HCT116 (cell line): ENCODE data around the gene ZNF787. TPM values are rescaled to one million over a fixed set of nuclear protein-coding genes. Genes with fewer than 3 reads are reported as not detected.

ENCODE experiments used
- ATAC-seq: fragments of 200-7000 bp; cut with Tn5 transposase; 2 replicates; pipeline ENCODE4 v1.9.1; 2020; ENCODE audit warnings: mild to moderate bottlenecking, moderate library complexity
- BruUV-seq: library from RNA; stranded (reverse); fragments of 400-500 nt; replicated peaks from 2 replicates; lab custom pipeline; 2021; lab: Mats Ljungman, UMichigan
- CTCF ChIA-PET: fragments of 300-600 bp; sonication (Branson Sonifier 250); formaldehyde crosslinking; loops from one replicate; lab custom pipeline; 2021; ENCODE audit warnings: antibody characterized with exemption; lab: Charles Lee
- POLR2A ChIA-PET: fragments of 300-600, 350-600 bp; sonication (Branson Sonifier 250); formaldehyde crosslinking; loops from one replicate; lab custom pipeline; 2021; ENCODE audit warnings: antibody characterized with exemption; lab: Charles Lee
- RAD21 ChIA-PET, 2 experiments: fragments of 300-600 bp; sonication (Branson Sonifier 250); formaldehyde crosslinking; loops; one replicate each; lab custom pipeline; 2023; ENCODE audit warnings: low total read pairs in 2 of 2; ENCODE audit not compliant: uncharacterized antibody in 2 of 2, unreplicated experiment in 2 of 2, low non-redundant PET in 1 of 2; lab: Charles Lee
- DNase-seq: peaks from one replicate; pipeline ENCODE4 v3.0.0-alpha.2; 2010; ENCODE audit warnings: low read depth, low spot score
- H2AFZ ChIP-seq: fragments of 200-600 bp; shearing (Covaris generic), sonication (generic); 2 replicates; pipeline ENCODE4 v1.6.1; 2017; ENCODE audit warnings: low read depth, mixed run types, mixed read lengths, antibody characterized with exemption, low read length; ENCODE audit not compliant: poor library complexity, severe bottlenecking
- H3K27ac ChIP-seq: 2 replicates; pipeline ENCODE4 v1.5.1; 2012; ENCODE audit warnings: low read depth, low read length
- H3K27me3 ChIP-seq: fragments of 200-600 bp; sonication (generic); 2 replicates; pipeline ENCODE4 v1.6.1; 2016; ENCODE audit warnings: mixed run types, low read length, mixed read lengths; ENCODE audit not compliant: insufficient read depth
- H3K36me3 ChIP-seq, 2 experiments: fragments of 200-500 bp in 1 of 2; fragments of 200-600 bp in 1 of 2; sonication (Bioruptor generic) in 1 of 2; sonication (generic) in 1 of 2; 2 replicates each; pipeline versions ENCODE4 v1.5.1 to v1.6.1; 2014 to 2016; ENCODE audit warnings: low read length in 2 of 2, inconsistent platforms in 1 of 2, mixed read lengths in 1 of 2, mixed run types in 1 of 2; ENCODE audit not compliant: insufficient read depth in 2 of 2, control insufficient read depth in 1 of 2
- H3K4me1 ChIP-seq, 2 experiments: fragments of 200-600 bp in 1 of 2; sonication (generic) in 1 of 2; 2 replicates each; pipeline versions ENCODE4 v1.5.1 to v1.6.1; 2012 to 2017; ENCODE audit warnings: low read length in 2 of 2, inconsistent platforms in 1 of 2, mild to moderate bottlenecking in 1 of 2, mixed read lengths in 1 of 2, mixed run types in 1 of 2, moderate library complexity in 1 of 2; ENCODE audit not compliant: insufficient read depth in 2 of 2, control insufficient read depth in 1 of 2
- H3K4me2 ChIP-seq: fragments of 200-600 bp; sonication (generic); 2 replicates; pipeline ENCODE4 v1.6.1; 2017; ENCODE audit warnings: mixed run types, low read length, mixed read lengths
- H3K4me3 ChIP-seq, 2 experiments: fragments of 200-600 bp in 1 of 2; sonication (generic) in 1 of 2; replicated peaks in 1 of 2; 2 replicates each; pipeline ENCODE4 v1.5.1; 2011 to 2016; ENCODE audit warnings: low read length in 2 of 2, control low read depth in 1 of 2, low read depth in 1 of 2, mild to moderate bottlenecking in 1 of 2, mixed read lengths in 1 of 2, mixed run types in 1 of 2
- H3K79me2 ChIP-seq: fragments of 200-600 bp; sonication (generic); 2 replicates; pipeline ENCODE4 v1.6.1; 2017; ENCODE audit warnings: mild to moderate bottlenecking, mixed run types, low read length, moderate library complexity, mixed read lengths; ENCODE audit not compliant: insufficient read depth
- H3K9ac ChIP-seq: fragments of 200-600 bp; sonication (generic); 2 replicates; pipeline ENCODE4 v1.6.1; 2016; ENCODE audit warnings: low read length, mixed read lengths
- H3K9me2 ChIP-seq: fragments of 200-600 bp; sonication (generic), shearing (Covaris generic); 2 replicates; pipeline ENCODE4 v1.6.1; 2017; ENCODE audit warnings: mixed run types, mild to moderate bottlenecking, moderate library complexity; ENCODE audit not compliant: insufficient read depth
- H3K9me3 ChIP-seq, 2 experiments: fragments of 200-500 bp in 1 of 2; fragments of 200-600 bp in 1 of 2; sonication (Bioruptor generic) in 1 of 2; sonication (generic) in 1 of 2; 2 replicates each; pipeline ENCODE4 v1.6.1; 2014 to 2017; ENCODE audit warnings: low read length in 2 of 2, mixed read lengths in 2 of 2, inconsistent platforms in 1 of 2, low read depth in 1 of 2, mild to moderate bottlenecking in 1 of 2, mixed run types in 1 of 2, moderate library complexity in 1 of 2; ENCODE audit not compliant: control insufficient read depth in 1 of 2, insufficient read depth in 1 of 2
- H4K20me1 ChIP-seq: fragments of 200-600 bp; sonication (generic), shearing (Covaris generic); 2 replicates; pipeline ENCODE4 v1.6.1; 2017; ENCODE audit warnings: mixed run types, mild to moderate bottlenecking, moderate library complexity; ENCODE audit not compliant: insufficient read depth
- CBX3 ChIP-seq: IDR thresholded peaks from 2 replicates; pipeline ENCODE4 v1.6.1; 2012; ENCODE audit warnings: low read depth
- CEBPB ChIP-seq: IDR thresholded peaks from 2 replicates; pipeline ENCODE4 v1.6.1; 2012; ENCODE audit warnings: low read depth
- JUND ChIP-seq: IDR thresholded peaks from 2 replicates; pipeline ENCODE4 v1.6.1; 2012
- MAX ChIP-seq: IDR thresholded peaks from 2 replicates; pipeline ENCODE4 v1.6.1; 2012
- POLR2AphosphoS5 ChIP-seq: IDR thresholded peaks from 2 replicates; pipeline ENCODE4 v1.6.1; 2011; ENCODE audit warnings: mild to moderate bottlenecking, low read depth, low read length, moderate library complexity
- RAD21 ChIP-seq: IDR thresholded peaks from 2 replicates; pipeline ENCODE4 v1.6.1; 2012; ENCODE audit warnings: low read depth, mild to moderate bottlenecking
- REST ChIP-seq: IDR thresholded peaks from 2 replicates; pipeline ENCODE4 v1.6.1; 2012; ENCODE audit warnings: low read depth
- SIN3A ChIP-seq: IDR thresholded peaks from 2 replicates; pipeline ENCODE4 v1.6.1; 2012; ENCODE audit warnings: low read depth
- SRF ChIP-seq: IDR thresholded peaks from 2 replicates; pipeline ENCODE4 v1.6.1; 2012; ENCODE audit warnings: low read depth
- ZFX ChIP-seq: fragments of 450-650 bp; IDR thresholded peaks from 2 replicates; pipeline ENCODE4 v1.6.1; 2017
- intact Hi-C: fragments of 100-400 bp; cut with micrococcal nuclease; formaldehyde crosslinking; loops from 2 replicates; pipeline ENCODE4 v1.10.0; 2022
- total RNA-seq: library from RNA; stranded (reverse); gene quantifications from one replicate; pipeline ENCODE4 v1.2.1, GENCODE V29; 2021; ENCODE audit not compliant: unreplicated experiment

ZNF787 gene
- total RNA-seq, 1 experiment from 2014 or later, result 40.3 TPM

- H3K4me1 ChIP-seq, result peaks cover 0 to 9% of the 10 kb centered on the region in 2 experiments; a peak in 1 of 4 replicates
- no peaks in the 10 kb centered on the region for H3K27me3 ChIP-seq
- H3K4me3 ChIP-seq, result no peak overlapping the region
- peaks cover 4% of the 10 kb centered on the region; the same call in 1 of the 2 replicates for H4K20me1 ChIP-seq
- no peaks in the 10 kb centered on the region for H3K9me2 ChIP-seq
- TF ChIP-seq ZFX, result no peak
- no peak for TF ChIP-seq JUND
- no peak for TF ChIP-seq REST
- no peak for TF ChIP-seq MAX
- TF ChIP-seq SIN3A, result no peak
- no peak for TF ChIP-seq CEBPB
- no peak for TF ChIP-seq RAD21
- no peak for TF ChIP-seq SRF
- no peak for TF ChIP-seq CBX3
- TF ChIP-seq POLR2AphosphoS5, result no peak
- ChIA-PET POLR2A (no interaction called here), CTCF (no interaction called here), RAD21 (no interaction called here)
- no peaks in the 10 kb centered on the region for H3K9me3 ChIP-seq
- H3K4me2 ChIP-seq, result no peak overlapping the region
- H2AFZ ChIP-seq, result no peak overlapping the region
- intact Hi-C loops, result no loop called here
- peaks cover 86% of the 10 kb centered on the region for H3K79me2 ChIP-seq
- BruUV-seq, result no TSS peak
- H3K36me3 ChIP-seq, result peaks cover 4 to 13% of the 10 kb centered on the region in 2 experiments; a peak in 3 of 4 replicates
- no peak for ATAC-seq
- no peak overlapping the region for H3K27ac ChIP-seq
- no peak overlapping the region for H3K9ac ChIP-seq
- DNase-seq, result no peak
Observed at GRCh38 chr19:56101746-56102535, 19.2 kb downstream of the ZNF787 start.
